H9 (cell line): Measurements from ENCODE around the gene WDFY3. TPM values are rescaled to one million over a fixed set of nuclear protein-coding genes. Genes with fewer than 3 reads are reported as not detected.

Experiments used
- DNase-seq: peaks from one replicate; pipeline ENCODE4 v3.0.0-alpha.2; 2017
- H2AFZ ChIP-seq: one replicate; pipeline ENCODE4 v1.6.1; 2013; ENCODE audit warnings: mild to moderate bottlenecking, low read length, control low read depth, moderate library complexity
- H2AK5ac ChIP-seq: 2 replicates; pipeline ENCODE4 v1.6.1; 2013; ENCODE audit warnings: low read length, control low read depth, mixed read lengths; ENCODE audit not compliant: insufficient read length
- H2BK120ac ChIP-seq: one replicate; pipeline ENCODE4 v1.6.1; 2013; ENCODE audit warnings: low read depth, mild to moderate bottlenecking, low read length, control low read depth, inconsistent platforms; ENCODE audit not compliant: poor library complexity, severe bottlenecking
- H2BK12ac ChIP-seq: 2 replicates; pipeline ENCODE4 v1.6.1; 2013; ENCODE audit warnings: low read length, control low read depth, mixed read lengths, low read depth; ENCODE audit not compliant: insufficient read length
- H2BK15ac ChIP-seq: 2 replicates; pipeline ENCODE4 v1.6.1; 2013; ENCODE audit warnings: low read depth, low read length, control low read depth
- H2BK20ac ChIP-seq: one replicate; pipeline ENCODE4 v1.6.1; 2013; ENCODE audit warnings: low read depth, mild to moderate bottlenecking, low read length, control low read depth, inconsistent platforms; ENCODE audit not compliant: poor library complexity, severe bottlenecking
- H2BK5ac ChIP-seq: 2 replicates; pipeline ENCODE4 v1.6.1; 2013; ENCODE audit warnings: low read length, control low read depth, mixed read lengths; ENCODE audit not compliant: insufficient read length
- H3K14ac ChIP-seq: 2 replicates; pipeline ENCODE4 v1.6.1; 2013; ENCODE audit warnings: low read length, control low read depth; ENCODE audit not compliant: insufficient read depth
- H3K18ac ChIP-seq: 2 replicates; pipeline ENCODE4 v1.6.1; 2013; ENCODE audit warnings: low read depth, mild to moderate bottlenecking, mixed read lengths, low read length, control low read depth; ENCODE audit not compliant: insufficient read length
- H3K23ac ChIP-seq: 2 replicates; pipeline ENCODE4 v1.6.1; 2013; ENCODE audit warnings: low read length, control low read depth, mixed read lengths, low read depth; ENCODE audit not compliant: insufficient read length
- H3K23me2 ChIP-seq: 2 replicates; pipeline ENCODE4 v1.6.1; 2013; ENCODE audit warnings: low read depth, mild to moderate bottlenecking, mixed read lengths, low read length, control low read depth; ENCODE audit not compliant: insufficient read length, poor library complexity, severe bottlenecking
- H3K27ac ChIP-seq: 2 replicates; pipeline ENCODE4 v1.5.1; 2013; ENCODE audit warnings: low read length, control low read depth, mixed read lengths, low read depth; ENCODE audit not compliant: insufficient read length
- H3K27me3 ChIP-seq: 2 replicates; pipeline ENCODE4 v1.6.1; 2013; ENCODE audit warnings: low read length, control low read depth, inconsistent platforms; ENCODE audit not compliant: insufficient read depth
- H3K4ac ChIP-seq: 2 replicates; pipeline ENCODE4 v1.6.1; 2013; ENCODE audit warnings: low read depth, mild to moderate bottlenecking, control low read depth, inconsistent platforms, low read length, moderate library complexity
- H3K4me1 ChIP-seq: 2 replicates; pipeline ENCODE4 v1.6.1; 2013; ENCODE audit warnings: low read length, control low read depth, inconsistent platforms; ENCODE audit not compliant: insufficient read depth
- H3K4me2 ChIP-seq: 2 replicates; pipeline ENCODE4 v1.6.1; 2013; ENCODE audit warnings: low read length, control low read depth, mixed read lengths; ENCODE audit not compliant: insufficient read length, insufficient read depth
- H3K56ac ChIP-seq: 2 replicates; pipeline ENCODE4 v1.6.1; 2013; ENCODE audit warnings: low read depth, mild to moderate bottlenecking, mixed read lengths, low read length, control low read depth; ENCODE audit not compliant: insufficient read length
- H3K79me1 ChIP-seq: 2 replicates; pipeline ENCODE4 v1.6.1; 2013; ENCODE audit warnings: low read depth, mild to moderate bottlenecking, moderate library complexity, low read length, control low read depth, inconsistent platforms; ENCODE audit not compliant: insufficient read depth, poor library complexity, severe bottlenecking
- H3K79me2 ChIP-seq: 2 replicates; pipeline ENCODE4 v1.6.1; 2013; ENCODE audit warnings: low read length, control low read depth, inconsistent platforms; ENCODE audit not compliant: insufficient read depth
- H3K9ac ChIP-seq: 2 replicates; pipeline ENCODE4 v1.6.1; 2013; ENCODE audit warnings: low read length, control low read depth, mixed read lengths; ENCODE audit not compliant: insufficient read length; ENCODE audit errors: extremely low read depth
- H3K9me3 ChIP-seq: one replicate; pipeline ENCODE4 v1.6.1; 2013; ENCODE audit warnings: low read depth, low read length, inconsistent platforms; ENCODE audit not compliant: control insufficient read depth
- H3T11ph ChIP-seq: one replicate; pipeline ENCODE4 v1.6.1; 2013; ENCODE audit warnings: mild to moderate bottlenecking, low read length, control low read depth, inconsistent platforms
- H4K20me1 ChIP-seq: one replicate; pipeline ENCODE4 v1.6.1; 2013; ENCODE audit not compliant: control insufficient read depth, insufficient read length, insufficient read depth
- H4K5ac ChIP-seq: 2 replicates; pipeline ENCODE4 v1.6.1; 2013; ENCODE audit warnings: low read depth, mild to moderate bottlenecking, mixed read lengths, low read length, control low read depth; ENCODE audit not compliant: insufficient read length
- H4K8ac ChIP-seq: replicated peaks from 2 replicates; pipeline ENCODE4 v1.6.1; 2013; ENCODE audit warnings: low read length, control low read depth, mixed read lengths, low read depth; ENCODE audit not compliant: insufficient read length
- H4K91ac ChIP-seq: 2 replicates; pipeline ENCODE4 v1.6.1; 2013; ENCODE audit warnings: low read depth, mild to moderate bottlenecking, moderate library complexity, mixed read lengths, low read length, control low read depth; ENCODE audit not compliant: insufficient read length
- H3K27ac Mint-ChIP-seq, 3 experiments: 2 replicates in 2 of 3; 3 replicates in 1 of 3; pipeline ENCODE4 v1.8.0; 2020 to 2021; ENCODE audit warnings: mixed read lengths in 3 of 3, mild to moderate bottlenecking in 1 of 3, moderate library complexity in 1 of 3
- H3K27me3 Mint-ChIP-seq: 2 replicates; pipeline ENCODE4 v1.8.0; 2021; ENCODE audit warnings: low read depth, mild to moderate bottlenecking, moderate library complexity, mixed read lengths
- H3K36me3 Mint-ChIP-seq, 3 experiments: 2 replicates in 2 of 3; 3 replicates in 1 of 3; pipeline ENCODE4 v1.8.0; 2020 to 2021; ENCODE audit warnings: low read depth in 3 of 3, mixed read lengths in 3 of 3; ENCODE audit not compliant: insufficient read depth in 1 of 3
- H3K4me1 Mint-ChIP-seq, 2 experiments: 2 replicates each; pipeline ENCODE4 v1.8.0; 2020; ENCODE audit warnings: mixed read lengths in 2 of 2
- H3K4me3 Mint-ChIP-seq, 2 experiments: 2 replicates in 1 of 2; 3 replicates in 1 of 2; pipeline ENCODE4 v1.8.0; 2020 to 2021; ENCODE audit warnings: mild to moderate bottlenecking in 2 of 2, mixed read lengths in 2 of 2, moderate library complexity in 1 of 2
- H3K9me3 Mint-ChIP-seq, 2 experiments: 2 replicates in 1 of 2; 3 replicates in 1 of 2; pipeline ENCODE4 v1.8.0; 2020; ENCODE audit warnings: mild to moderate bottlenecking in 2 of 2, mixed read lengths in 2 of 2, moderate library complexity in 1 of 2
- WGBS: extraction: QIAGEN DNeasy Blood & Tissue Kit; methylation state at CpG from one replicate; pipeline ENCODE4 v1.1.7; 2013; ENCODE audit warnings: missing lambda C conversion rate, low lambda C conversion rate, mixed read lengths; ENCODE audit not compliant: insufficient read length; ENCODE audit errors: extremely low coverage; 5-methylcytosine and 5-hydroxymethylcytosine counted together
- total RNA-seq: library from RNA; stranded (reverse); gene quantifications from 2 replicates; pipeline ENCODE4 v1.2.1, GENCODE V29; 2021
- TF ChIP-seq, protein P1 (sequence below): fragments of 200-600 bp; sonication (generic); conservative IDR thresholded peaks from 3 replicates; pipeline ENCODE4 v1.8.0; 2021; ENCODE audit warnings: antibody characterized with exemption, mild to moderate bottlenecking

WDFY3 gene
- total RNA-seq, 1 experiment from 2014 or later, result 54.6 TPM

DNA sequence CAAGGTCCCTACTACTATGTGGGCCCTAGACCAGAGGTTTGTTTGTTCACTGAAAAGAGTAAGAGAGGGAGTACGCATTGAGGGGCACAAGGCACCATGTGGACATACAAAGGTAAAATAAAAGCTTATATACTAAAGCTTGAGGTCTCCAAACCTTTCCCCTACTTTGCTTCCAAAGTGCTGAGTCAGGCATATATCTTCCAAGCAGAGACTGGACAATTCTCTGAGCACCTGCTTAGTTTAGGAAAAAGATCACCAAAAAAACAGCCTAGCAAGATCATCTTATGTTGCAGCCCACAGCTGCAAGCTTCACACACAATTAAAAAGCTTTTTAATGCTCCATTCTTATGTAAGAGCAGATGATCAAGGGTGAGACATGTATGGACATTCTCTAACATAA, 119.5 kb downstream of the WDFY3 start:
- Histone ChIP-seq H3K79me2 (no peaks in the 10 kb centered on the region), H3K9me3 (no peaks in the 10 kb centered on the region), H4K91ac (no peak overlapping the region), H3K4me1 (no peaks in the 10 kb centered on the region; the same call in 1 of the 2 replicates), H3K4me2 (no peak overlapping the region), H2BK15ac (no peak overlapping the region), H2AK5ac (no peak overlapping the region), H4K5ac (no peak overlapping the region), H4K20me1 (no peaks in the 10 kb centered on the region), H3K27ac (no peak overlapping the region), H3K14ac (no peak overlapping the region), H3K23ac (no peak overlapping the region), H3K18ac (no peak overlapping the region), H2BK5ac (no peak overlapping the region), H2BK120ac (no peak overlapping the region), H3K9ac (no peak overlapping the region), H2AFZ (no peak overlapping the region), H4K8ac (no peak overlapping the region), H3K23me2 (no peaks in the 10 kb centered on the region), H3K27me3 (no peaks in the 10 kb centered on the region), H2BK20ac (no peak overlapping the region), H3K4ac (no peak overlapping the region), H3T11ph (no peak overlapping the region), H3K56ac (no peak overlapping the region), H3K79me1 (no peaks in the 10 kb centered on the region), H2BK12ac (no peak overlapping the region)
- Mint-ChIP-seq H3K27me3 (no peaks in the 10 kb centered on the region), H3K36me3 (peaks cover 17 to 35% (median 20%) of the 10 kb centered on the region in 3 experiments), H3K4me1 (peaks cover 7 to 12% of the 10 kb centered on the region in 2 experiments; a peak in 3 of 4 replicates), H3K9me3 (no peaks in the 10 kb centered on the region), H3K4me3 (no peak overlapping the region), H3K27ac (peak overlapping the region; percentile 76 to 88 (median 85))
- no CpG with 5 or more reads among the region's 1 CpG for WGBS
- no peak for DNase-seq
- TF ChIP-seq, protein P1, sequence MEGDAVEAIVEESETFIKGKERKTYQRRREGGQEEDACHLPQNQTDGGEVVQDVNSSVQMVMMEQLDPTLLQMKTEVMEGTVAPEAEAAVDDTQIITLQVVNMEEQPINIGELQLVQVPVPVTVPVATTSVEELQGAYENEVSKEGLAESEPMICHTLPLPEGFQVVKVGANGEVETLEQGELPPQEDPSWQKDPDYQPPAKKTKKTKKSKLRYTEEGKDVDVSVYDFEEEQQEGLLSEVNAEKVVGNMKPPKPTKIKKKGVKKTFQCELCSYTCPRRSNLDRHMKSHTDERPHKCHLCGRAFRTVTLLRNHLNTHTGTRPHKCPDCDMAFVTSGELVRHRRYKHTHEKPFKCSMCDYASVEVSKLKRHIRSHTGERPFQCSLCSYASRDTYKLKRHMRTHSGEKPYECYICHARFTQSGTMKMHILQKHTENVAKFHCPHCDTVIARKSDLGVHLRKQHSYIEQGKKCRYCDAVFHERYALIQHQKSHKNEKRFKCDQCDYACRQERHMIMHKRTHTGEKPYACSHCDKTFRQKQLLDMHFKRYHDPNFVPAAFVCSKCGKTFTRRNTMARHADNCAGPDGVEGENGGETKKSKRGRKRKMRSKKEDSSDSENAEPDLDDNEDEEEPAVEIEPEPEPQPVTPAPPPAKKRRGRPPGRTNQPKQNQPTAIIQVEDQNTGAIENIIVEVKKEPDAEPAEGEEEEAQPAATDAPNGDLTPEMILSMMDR, result no peak
